ENCODE measurements around the gene PRPF40A. TPM values are rescaled to one million over a fixed set of nuclear protein-coding genes. Genes with fewer than 3 reads are reported as not detected.
"Not testable (repeated sequence)": the region's sequence is repeated elsewhere in the genome, so short reads cannot be mapped to it uniquely, and the experiment has no call there.

The PRPF40A gene
- total RNA-seq, 1 experiment from 2014 or later, result 127 TPM

- Mint-ChIP-seq H3K4me3 (ENCODE audit: unreplicated experiment) (no peak overlapping the region), H3K9me3 (ENCODE audit: unreplicated experiment) (no peaks in the 10 kb centered on the region), H3K4me1 (ENCODE audit: low read depth, unreplicated experiment) (peaks cover 7% of the 10 kb centered on the region), H3K27me3 (ENCODE audit: insufficient read depth, unreplicated experiment) (no peaks in the 10 kb centered on the region), H3K27ac (ENCODE audit: unreplicated experiment) (no peak overlapping the region), H3K36me3 (ENCODE audit: insufficient read depth, unreplicated experiment) (no peaks in the 10 kb centered on the region)
- POLR2A ChIA-PET, result interaction anchor here (1.0 kb wide), 1 partner anchor 14 kb away, joined by 7 read pairs; the partner anchor contains the start of gene PRPF40A
- CTCF ChIA-PET, result interaction anchor here (0.6 kb wide), 2 partner anchors 14 to 94 kb away, joined by 5 read pairs; partner anchors contain the start of gene PRPF40A
- Histone ChIP-seq H3K9me3 (no peaks in the 10 kb centered on the region), H3K4me1 (no peaks in the 10 kb centered on the region), H3K27me3 (replicated peaks; ENCODE audit: control insufficient read depth, insufficient read depth, low read length) (no peaks in the 10 kb centered on the region), H3K36me3 (ENCODE audit: control insufficient read depth, insufficient read depth, low read length) (no peaks in the 10 kb centered on the region), H3K4me3 (ENCODE audit: low read depth, low read length) (no peak overlapping the region)
- BruUV-seq (replicated peaks), result no TSS peak
- no peak for TF ChIP-seq CTCF (IDR thresholded peaks at IDR 0.05; ENCODE audit: insufficient read depth in 1 of 2, low read depth in 1 of 2, low read length in 1 of 2, severe bottlenecking in 1 of 2, unreplicated experiment in 1 of 2)
- peak in 1 of 2 experiments; percentile 9 for DNase-seq
- intact Hi-C loops (cut with micrococcal nuclease; ENCODE audit: unreplicated experiment), result loop anchor here (1.0 kb wide), 1 partner anchor 13 kb away; the partner anchor contains the start of gene PRPF40A
Observed at GRCh38 chr2:152730591-152731333, 13.5 kb upstream of the PRPF40A start.

- Mint-ChIP-seq H3K27me3 (ENCODE audit: insufficient read depth, unreplicated experiment) (no peaks in the 10 kb centered on the region), H3K4me3 (ENCODE audit: unreplicated experiment) (no peak overlapping the region), H3K27ac (ENCODE audit: unreplicated experiment) (no peak overlapping the region), H3K9me3 (ENCODE audit: unreplicated experiment) (no peaks in the 10 kb centered on the region), H3K4me1 (ENCODE audit: low read depth, unreplicated experiment) (peaks cover 7% of the 10 kb centered on the region), H3K36me3 (ENCODE audit: insufficient read depth, unreplicated experiment) (peaks cover under 1% of the 10 kb centered on the region)
- Histone ChIP-seq H3K4me3 (ENCODE audit: low read depth, low read length) (no peak overlapping the region), H3K4me1 (no peaks in the 10 kb centered on the region), H3K27me3 (replicated peaks; ENCODE audit: control insufficient read depth, insufficient read depth, low read length) (no peaks in the 10 kb centered on the region), H3K36me3 (ENCODE audit: control insufficient read depth, insufficient read depth, low read length) (no peaks in the 10 kb centered on the region), H3K9me3 (no peaks in the 10 kb centered on the region)
- TF ChIP-seq CTCF (IDR thresholded peaks at IDR 0.05; ENCODE audit: insufficient read depth in 1 of 2, low read depth in 1 of 2, low read length in 1 of 2, severe bottlenecking in 1 of 2, unreplicated experiment in 1 of 2), result no peak
- intact Hi-C loops (cut with micrococcal nuclease; ENCODE audit: unreplicated experiment), result no loop called here
- no peak for DNase-seq
- no TSS peak for BruUV-seq (replicated peaks)
- CTCF ChIA-PET, result no interaction called here
- POLR2A ChIA-PET, result interaction anchor here (1.1 kb wide), 1 partner anchor 12 kb away, joined by 5 read pairs; the partner anchor contains the start of gene PRPF40A
Observed at GRCh38 chr2:152729844-152730243, 12.6 kb upstream of the PRPF40A start.

- Histone ChIP-seq H3K36me3 (ENCODE audit: control insufficient read depth, insufficient read depth, low read length) (no peaks in the 10 kb centered on the region), H3K9me3 (no peaks in the 10 kb centered on the region), H3K4me1 (peaks cover 15% of the 10 kb centered on the region; the same call in 1 of the 2 replicates), H3K4me3 (ENCODE audit: low read depth, low read length) (no peak overlapping the region), H3K27me3 (replicated peaks; ENCODE audit: control insufficient read depth, insufficient read depth, low read length) (no peaks in the 10 kb centered on the region)
- POLR2A ChIA-PET, result no interaction called here
- DNase-seq, result no peak
- BruUV-seq (replicated peaks), result no TSS peak
- Mint-ChIP-seq H3K27me3 (ENCODE audit: insufficient read depth, unreplicated experiment) (no peaks in the 10 kb centered on the region), H3K4me3 (ENCODE audit: unreplicated experiment) (no peak overlapping the region), H3K4me1 (ENCODE audit: low read depth, unreplicated experiment) (peaks cover 22% of the 10 kb centered on the region), H3K9me3 (ENCODE audit: unreplicated experiment) (no peaks in the 10 kb centered on the region), H3K36me3 (ENCODE audit: insufficient read depth, unreplicated experiment) (peaks cover 29% of the 10 kb centered on the region), H3K27ac (ENCODE audit: unreplicated experiment) (no peak overlapping the region)
- no peak for TF ChIP-seq CTCF (IDR thresholded peaks at IDR 0.05; ENCODE audit: insufficient read depth in 1 of 2, low read depth in 1 of 2, low read length in 1 of 2, severe bottlenecking in 1 of 2, unreplicated experiment in 1 of 2)
- CTCF ChIA-PET, result no interaction called here
- intact Hi-C loops (cut with micrococcal nuclease; ENCODE audit: unreplicated experiment), result loop anchor here (5.0 kb wide), 1 partner anchor 552 kb away; no protein-coding TSS in a partner anchor
Observed at GRCh38 chr2:152723918-152724317, 6.7 kb upstream of the PRPF40A start.

- H3K27me3 ChIP-seq (replicated peaks; ENCODE audit: control insufficient read depth, insufficient read depth, low read length); H3K9me3 ChIP-seq; H3K4me3 ChIP-seq (ENCODE audit: low read depth, low read length); H3K9me3 Mint-ChIP-seq (ENCODE audit: unreplicated experiment); CTCF ChIA-PET; POLR2A ChIA-PET; BruUV-seq (replicated peaks); H3K27me3 Mint-ChIP-seq (ENCODE audit: insufficient read depth, unreplicated experiment); H3K4me3 Mint-ChIP-seq (ENCODE audit: unreplicated experiment); DNase-seq; H3K27ac Mint-ChIP-seq (ENCODE audit: unreplicated experiment); H3K36me3 ChIP-seq (ENCODE audit: control insufficient read depth, insufficient read depth, low read length): not testable (repeated sequence)
- Mint-ChIP-seq H3K36me3 (ENCODE audit: insufficient read depth, unreplicated experiment) (peaks cover 42% of the 10 kb centered on the region), H3K4me1 (ENCODE audit: low read depth, unreplicated experiment) (peaks cover 22% of the 10 kb centered on the region)
- H3K4me1 ChIP-seq, result peaks cover 15% of the 10 kb centered on the region; the same call in 1 of the 2 replicates
- intact Hi-C loops (cut with micrococcal nuclease; ENCODE audit: unreplicated experiment), result loop anchor here (5.0 kb wide), 1 partner anchor 550 kb away; no protein-coding TSS in a partner anchor
Observed at GRCh38 chr2:152722639-152723038, 5.4 kb upstream of the PRPF40A start.
